HepG2 (cell line): ENCODE measurements around the gene CD276. TPM values are rescaled to one million over a fixed set of nuclear protein-coding genes. Genes with fewer than 3 reads are reported as not detected.

Source experiments
- AHDC1 ChIP-seq: sonication (generic); formaldehyde crosslinking; IDR thresholded peaks from 2 replicates; pipeline ENCODE4 v1.5.1; 2020; ENCODE audit warnings: mild to moderate bottlenecking, missing genetic modification reagents, borderline replicate concordance
- DMAP1 ChIP-seq: IDR thresholded peaks from 2 replicates; pipeline ENCODE4 v1.6.1; 2016
- DPF2 ChIP-seq: sonication (generic); formaldehyde crosslinking; IDR thresholded peaks from 2 replicates; pipeline ENCODE4 v1.4.0; 2020; ENCODE audit warnings: mild to moderate bottlenecking, low read depth, missing genetic modification reagents, borderline replicate concordance
- GATAD2A ChIP-seq: IDR thresholded peaks from 2 replicates; pipeline ENCODE4 v1.6.1; 2016
- HNF4A ChIP-seq: sonication (generic); formaldehyde crosslinking; IDR thresholded peaks from 2 replicates; pipeline ENCODE4 v1.4.0; 2020; ENCODE audit warnings: missing genetic modification reagents
- NR0B2 ChIP-seq: sonication (generic); formaldehyde crosslinking; IDR thresholded peaks from 2 replicates; pipeline ENCODE4 v1.4.0; 2020; ENCODE audit warnings: mild to moderate bottlenecking, missing genetic modification reagents
- POGZ ChIP-seq: sonication (generic); formaldehyde crosslinking; IDR thresholded peaks from 2 replicates; pipeline ENCODE4 v1.4.0; 2020; ENCODE audit warnings: mild to moderate bottlenecking, missing genetic modification reagents
- RAD21 ChIP-seq: fragments of 450-650 bp; formaldehyde crosslinking; IDR thresholded peaks from 2 replicates; pipeline ENCODE4 v1.5.0; 2020; ENCODE audit warnings: mild to moderate bottlenecking
- RARG ChIP-seq: sonication (generic); formaldehyde crosslinking; IDR thresholded peaks from 2 replicates; pipeline ENCODE4 v1.4.0; 2020; ENCODE audit warnings: low read depth, mild to moderate bottlenecking, missing genetic modification reagents
- RBAK ChIP-seq: sonication (generic); formaldehyde crosslinking; IDR thresholded peaks from 2 replicates; pipeline ENCODE4 v1.5.1; 2020; ENCODE audit warnings: mild to moderate bottlenecking, missing genetic modification reagents
- SAFB2 ChIP-seq: sonication (generic); formaldehyde crosslinking; IDR thresholded peaks from 2 replicates; pipeline ENCODE4 v1.5.1; 2020; ENCODE audit warnings: missing genetic modification reagents, low read depth, mild to moderate bottlenecking, borderline replicate concordance
- SNRNP70 ChIP-seq: fragments of 200-400 bp; formaldehyde crosslinking; IDR thresholded peaks from 2 replicates; pipeline ENCODE4 v1.6.1; 2017; ENCODE audit warnings: mild to moderate bottlenecking, low read depth, low read length, moderate library complexity
- ZBED4 ChIP-seq: sonication (generic); formaldehyde crosslinking; IDR thresholded peaks from 2 replicates; pipeline ENCODE4 v1.4.0; 2020; ENCODE audit warnings: missing genetic modification reagents, borderline replicate concordance
- ZFP90 ChIP-seq: sonication (generic); formaldehyde crosslinking; IDR thresholded peaks from 2 replicates; pipeline ENCODE4 v1.8.0; 2022; ENCODE audit warnings: missing genetic modification reagents, mild to moderate bottlenecking, inconsistent platforms, borderline replicate concordance
- ZNF33A ChIP-seq: sonication (generic); formaldehyde crosslinking; IDR thresholded peaks from 2 replicates; pipeline ENCODE4 v1.5.1; 2020; ENCODE audit warnings: missing genetic modification reagents, mild to moderate bottlenecking, moderate library complexity, borderline replicate concordance
- ZNF431 ChIP-seq: sonication (generic); formaldehyde crosslinking; IDR thresholded peaks from 2 replicates; pipeline ENCODE4 v1.9.0; 2022; ENCODE audit warnings: missing genetic modification reagents, low read depth, mild to moderate bottlenecking, borderline replicate concordance
- ZNF737 ChIP-seq: sonication (generic); formaldehyde crosslinking; IDR thresholded peaks from 2 replicates; pipeline ENCODE4 v1.5.0; 2020; ENCODE audit warnings: missing genetic modification reagents, mild to moderate bottlenecking, borderline replicate concordance
- polyA plus RNA-seq, 8 experiments: library from polyadenylated mRNA; depleted of rRNA in 3 of 8; stranded (reverse) in 7 of 8; unstranded in 1 of 8; fragments of >200 nt; fragmentation: Illumina TruSeq in 4 of 8; extraction: Trizol in 4 of 8; gene quantifications; 2 replicates each; pipeline versions ENCODE4 v1.2.1 to v1.2.3, GENCODE V29; 2011 to 2016; ENCODE audit warnings: low read depth in 4 of 8, missing spikeins in 1 of 8, mixed read lengths in 1 of 8; ENCODE audit not compliant: insufficient read depth in 1 of 8
- total RNA-seq, 5 experiments: library from RNA; depleted of rRNA; stranded (reverse); fragments of >200 nt; fragmentation: Illumina TruSeq; extraction: Trizol; gene quantifications; 2 replicates each; pipeline ENCODE4 v1.2.3, GENCODE V29; 2016; ENCODE audit warnings: low read depth in 1 of 5

The CD276 gene
- total and polyA plus RNA-seq, 2 of the 13 experiments (the other 11 are each of a cell fraction or from before 2014, with no cell fraction given) = 24.6 to 55.2 TPM

GRCh38 chr15:73700041-73700842 is 16.1 kb downstream of the CD276 start (continued):
- no peak for TF ChIP-seq AHDC1 (CRISPR knock-in tag)
- TF ChIP-seq SAFB2 (CRISPR knock-in tag) = no peak
- no peak for TF ChIP-seq ZFP90 (CRISPR knock-in tag)
- no peak for TF ChIP-seq ZBED4 (CRISPR knock-in tag)
- TF ChIP-seq SNRNP70 = no peak
- TF ChIP-seq ZNF737 (CRISPR knock-in tag) = no peak
- no peak for TF ChIP-seq DPF2 (CRISPR knock-in tag)
- no peak for TF ChIP-seq ZNF431 (CRISPR knock-in tag)
- 0 out of 2 replicates have a peak, but pooled peaks have one; percentile 47 for TF ChIP-seq ZNF33A (CRISPR knock-in tag)
- TF ChIP-seq GATAD2A (CRISPR knock-in tag) = no peak
- peak; percentile 91 for TF ChIP-seq RAD21 (CRISPR knock-in tag)
- no peak for TF ChIP-seq DMAP1
- TF ChIP-seq RARG (CRISPR knock-in tag) = no peak
- peak; percentile 40; the same call in 1 of the 2 replicates for TF ChIP-seq HNF4A (CRISPR knock-in tag)
- no peak for TF ChIP-seq RBAK
- no peak for TF ChIP-seq POGZ (CRISPR knock-in tag)
- TF ChIP-seq NR0B2 (CRISPR knock-in tag) = no peak
